GM10248 (cell line): ENCODE data around the gene SNX30.

Experiments used
- CTCF ChIA-PET: fragments of 300-600 bp; sonication (Branson Sonifier 250); formaldehyde crosslinking; extraction: SDS; loops from one replicate; lab custom pipeline; 2021; ENCODE audit warnings: antibody characterized with exemption; lab: Yijun Ruan, JAX
- POLR2A ChIA-PET: fragments of 350-650 bp; sonication (Branson Sonifier 250); formaldehyde crosslinking; extraction: SDS; loops from one replicate; lab custom pipeline; 2020; ENCODE audit warnings: antibody characterized with exemption; lab: Yijun Ruan, JAX
- DNase-seq: peaks from one replicate; pipeline ENCODE4 v3.0.0; 2012; ENCODE audit errors: extremely low spot score
- CTCF ChIP-seq: IDR thresholded peaks from 2 replicates; pipeline ENCODE4 v1.5.1; 2012; ENCODE audit warnings: mild to moderate bottlenecking, low read depth; ENCODE audit errors: extremely low read depth, missing control alignments, control extremely low read depth

The SNX30 gene

GRCh38 chr9:112900901-112901300 lies 150.3 kb downstream of the SNX30 start:
- TF ChIP-seq CTCF, result no peak
- no peak for DNase-seq
- POLR2A ChIA-PET, result no interaction called here
- CTCF ChIA-PET, result interaction anchor here (2.9 to 3.7 kb wide), 2 partner anchors 32 to 57 kb away, joined by 14 to 91 read pairs; no protein-coding TSS in a partner anchor

GRCh38 chr9:112905084-112905483 lies 154.5 kb downstream of the SNX30 start:
- POLR2A ChIA-PET, result no interaction called here
- CTCF ChIA-PET, result interaction anchor here (0.9 to 1.7 kb wide), 4 partner anchors 10 to 66 kb away, joined by 3 to 5 read pairs (median 4); no protein-coding TSS in a partner anchor
- no peak for DNase-seq
- no peak for TF ChIP-seq CTCF

- TF ChIP-seq CTCF, result no peak
- no peak for DNase-seq
- ChIA-PET POLR2A (no interaction called here), CTCF (interaction anchor here (3.2 kb wide), 1 partner anchor 9 kb away, joined by 20 read pairs; no protein-coding TSS in a partner anchor)
Observed at GRCh38 chr9:112911736-112912135, 161.2 kb downstream of the SNX30 start.

- no peak for TF ChIP-seq CTCF
- no peak for DNase-seq
- POLR2A ChIA-PET, result no interaction called here
- CTCF ChIA-PET, result interaction anchor here (3.2 kb wide), 1 partner anchor 10 kb away, joined by 20 read pairs; no protein-coding TSS in a partner anchor
Observed at GRCh38 chr9:112912636-112913035, 162.1 kb downstream of the SNX30 start.

- ChIA-PET POLR2A (no interaction called here), CTCF (interaction anchor here (3.2 kb wide), 1 partner anchor 10 kb away, joined by 20 read pairs; no protein-coding TSS in a partner anchor)
- no peak for DNase-seq
Observed at GRCh38 chr9:112913326-112913725, 162.8 kb downstream of the SNX30 start.

GRCh38 chr9:112914524-112914923 lies 164.0 kb downstream of the SNX30 start:
- POLR2A ChIA-PET, result no interaction called here
- no peak for DNase-seq
- TF ChIP-seq CTCF, result no peak
- CTCF ChIA-PET, result interaction anchor here (0.8 to 1.4 kb wide), 2 partner anchors 9 to 12 kb away, joined by 3 to 4 read pairs; no protein-coding TSS in a partner anchor

More at GRCh38 chr9:112913326-112913725, 162.8 kb downstream of the SNX30 start:
- TF ChIP-seq CTCF, result no peak
